Lower leg skin (tissue), 3 donors: ENCODE measurements around the gene OSBP2.

ENCODE experiments used
- CTCF ChIP-seq, 3 donors: fragments of 450-650 bp; IDR thresholded peaks; one replicate each; pipeline ENCODE4 v1.5.1; 2016; ENCODE audit warnings: antibody characterized with exemption in 3 of 3, mild to moderate bottlenecking in 3 of 3, moderate library complexity in 2 of 3
- POLR2A ChIP-seq, 2 donors: fragments of 450-650 bp; IDR thresholded peaks; one replicate each; pipeline ENCODE4 v1.6.1; 2016 to 2017; ENCODE audit warnings: antibody characterized with exemption in 2 of 2, mild to moderate bottlenecking in 1 of 2, moderate library complexity in 1 of 2

- TF ChIP-seq CTCF (IDR thresholded peaks at IDR 0.05) (no peak), POLR2A (IDR thresholded peaks at IDR 0.05) (no peak)
Observed at GRCh38 chr22:30752771-30753170, 58.1 kb downstream of the OSBP2 start.
